GM12878 (cell line): ENCODE data around the gene IBTK. TPM values are rescaled to one million over a fixed set of nuclear protein-coding genes. Genes with fewer than 3 reads are reported as not detected.
A peak's percentile ranks its signal among the peaks of the same experiment; 100 is the strongest.

Experiments used
- ATAC-seq: fragments of 200-7000 bp; cut with Tn5 transposase; 3 replicates; pipeline ENCODE4 v1.9.1; 2020; ENCODE audit warnings: mild to moderate bottlenecking, moderate library complexity
- BruUV-seq: library from RNA; stranded (reverse); fragments of 400-500 nt; replicated peaks from 2 replicates; lab custom pipeline; 2021; lab: Mats Ljungman, UMichigan
- CTCF ChIA-PET: fragments of 300-600 bp; sonication (Branson Sonifier 250); formaldehyde crosslinking; extraction: SDS; loops from one replicate; lab custom pipeline; 2021; ENCODE audit warnings: inconsistent platforms; lab: Yijun Ruan, JAX
- POLR2A ChIA-PET: fragments of 350-600 bp; formaldehyde crosslinking; extraction: SDS; loops from one replicate; lab custom pipeline; 2021; ENCODE audit warnings: inconsistent platforms; lab: Charles Lee
- RAD21 ChIA-PET: fragments of 300-600 bp; sonication (Branson Sonifier 250); formaldehyde crosslinking; loops from one replicate; lab custom pipeline; 2023; ENCODE audit warnings: antibody characterized with exemption; ENCODE audit not compliant: unreplicated experiment; lab: Charles Lee
- SMC1A ChIA-PET: fragments of 300-600 bp; sonication (Branson Sonifier 250); formaldehyde crosslinking; loops from one replicate; lab custom pipeline; 2023; ENCODE audit not compliant: unreplicated experiment, uncharacterized antibody; lab: Charles Lee
- DNase-seq: peaks from one replicate; pipeline ENCODE4 v3.0.0-alpha.2; 2011; ENCODE audit warnings: low read depth, low spot score
- FAIRE-seq: peaks from 3 replicates; lab custom pipeline; 2011; peaks lifted over from hg19 to GRCh38; lab: Jason Lieb, UNC
- H2AFZ ChIP-seq: 2 replicates; pipeline ENCODE4 v1.6.0; 2011; ENCODE audit warnings: low read depth, low read length, control low read depth; ENCODE audit not compliant: control insufficient read depth
- H3K27ac ChIP-seq: 2 replicates; pipeline ENCODE4 v1.5.1; 2011; ENCODE audit warnings: control low read depth; ENCODE audit not compliant: control insufficient read depth, insufficient read depth
- H3K27me3 ChIP-seq, 2 experiments: replicated peaks in 1 of 2; 2 replicates each; pipeline versions ENCODE4 v1.6.0 to v1.6.1; 2011; ENCODE audit warnings: low read length in 1 of 2; ENCODE audit not compliant: control insufficient read depth in 2 of 2, insufficient read depth in 2 of 2
- H3K36me3 ChIP-seq, 2 experiments: 2 replicates each; pipeline ENCODE4 v1.5.1; 2011; ENCODE audit warnings: low read length in 1 of 2; ENCODE audit not compliant: control insufficient read depth in 2 of 2, insufficient read depth in 2 of 2
- H3K4me1 ChIP-seq: 2 replicates; pipeline ENCODE4 v1.6.1; 2011; ENCODE audit warnings: mild to moderate bottlenecking, low read length, moderate library complexity, mixed read lengths; ENCODE audit not compliant: control insufficient read depth, insufficient read depth
- H3K4me2 ChIP-seq: 2 replicates; pipeline ENCODE4 v1.6.0; 2011; ENCODE audit warnings: control low read depth; ENCODE audit not compliant: control insufficient read depth, insufficient read depth
- H3K4me3 ChIP-seq: fragments of 200-600 bp; sonication (generic); 2 replicates; pipeline ENCODE4 v1.5.1; 2016
- H3K79me2 ChIP-seq: 2 replicates; pipeline ENCODE4 v1.6.0; 2011; ENCODE audit warnings: low read length; ENCODE audit not compliant: control insufficient read depth, insufficient read depth
- H3K9ac ChIP-seq: 2 replicates; pipeline ENCODE4 v1.8.0; 2011; ENCODE audit warnings: low read length, control low read depth, mixed read lengths; ENCODE audit not compliant: control insufficient read depth, insufficient read depth
- H3K9me3 ChIP-seq: replicated peaks from 3 replicates; pipeline ENCODE4 v1.5.1; 2011; ENCODE audit warnings: mild to moderate bottlenecking, low read length; ENCODE audit not compliant: control insufficient read depth, insufficient read depth
- H4K20me1 ChIP-seq: 2 replicates; pipeline ENCODE4 v1.6.0; 2011; ENCODE audit not compliant: control insufficient read depth, insufficient read depth
- BHLHE40 ChIP-seq, 2 experiments: fragments of 450-650 bp in 1 of 2; IDR thresholded peaks; 2 replicates each; pipeline ENCODE4 v1.6.1; 2011 to 2017; ENCODE audit warnings: low read depth in 2 of 2, borderline replicate concordance in 1 of 2, improper control_type of control experiment in 1 of 2, low read length in 1 of 2, mild to moderate bottlenecking in 1 of 2
- IKZF1 ChIP-seq: fragments of 450-650 bp; conservative IDR thresholded peaks from 2 replicates; pipeline ENCODE4 v1.6.1; 2017; ENCODE audit warnings: antibody characterized with exemption, mild to moderate bottlenecking
- IKZF2 ChIP-seq, 2 experiments: fragments of 450-650 bp; IDR thresholded peaks; 2 replicates each; pipeline ENCODE4 v1.6.1; 2017; ENCODE audit warnings: mild to moderate bottlenecking in 2 of 2, moderate library complexity in 2 of 2
- MEF2B ChIP-seq: fragments of 450-650 bp; IDR thresholded peaks from 2 replicates; pipeline ENCODE4 v1.6.1; 2018; ENCODE audit warnings: mild to moderate bottlenecking, moderate library complexity; ENCODE audit not compliant: partially characterized antibody, poor library complexity, severe bottlenecking
- MTA2 ChIP-seq: fragments of 450-650 bp; IDR thresholded peaks from 2 replicates; pipeline ENCODE4 v1.6.1; 2016; ENCODE audit warnings: low read depth, mild to moderate bottlenecking, moderate library complexity
- NR2C1 ChIP-seq: fragments of 450-650 bp; IDR thresholded peaks from 2 replicates; pipeline ENCODE4 v1.6.1; 2017; ENCODE audit warnings: antibody characterized with exemption, mild to moderate bottlenecking, moderate library complexity
- POU2F2 ChIP-seq: IDR thresholded peaks from 3 replicates; pipeline ENCODE4 v1.6.1; 2011; ENCODE audit warnings: low read depth, mild to moderate bottlenecking, low read length, borderline replicate concordance
- RAD51 ChIP-seq: fragments of 450-650 bp; IDR thresholded peaks from 2 replicates; pipeline ENCODE4 v1.6.1; 2016; ENCODE audit warnings: moderate library complexity, mild to moderate bottlenecking, inconsistent platforms
- RELB ChIP-seq: fragments of 450-650 bp; IDR thresholded peaks from 2 replicates; pipeline ENCODE4 v1.6.1; 2017; ENCODE audit warnings: low read depth, mild to moderate bottlenecking, moderate library complexity
- SMARCA5 ChIP-seq: fragments of 450-650 bp; IDR thresholded peaks from 2 replicates; pipeline ENCODE4 v1.6.1; 2017; ENCODE audit warnings: mild to moderate bottlenecking
- SP1 ChIP-seq: IDR thresholded peaks from one replicate; pipeline ENCODE4 v1.6.1; 2011; ENCODE audit warnings: low read depth, low read length
- ZSCAN29 ChIP-seq: fragments of 450-650 bp; IDR thresholded peaks from 2 replicates; pipeline ENCODE4 v1.6.1; 2017; ENCODE audit warnings: mild to moderate bottlenecking, moderate library complexity
- WGBS: methylation state at CpG from one replicate; pipeline ENCODE4 v1.1.6; 2016; ENCODE audit warnings: low lambda C conversion rate; ENCODE audit not compliant: insufficient replicate concordance, insufficient coverage; ENCODE audit errors: missing lambda C conversion rate; 5-methylcytosine and 5-hydroxymethylcytosine counted together
- in situ Hi-C: fragments of 300-500 bp; cut with MboI; formaldehyde crosslinking; loops from 9 replicates; pipeline ENCODE4 v1.14.3; 2018; ENCODE audit warnings: mixed read lengths
- intact Hi-C: fragments of 100-400 bp; cut with micrococcal nuclease; formaldehyde crosslinking; loops from one replicate; pipeline ENCODE4 v1.14.2; 2022; ENCODE audit not compliant: unreplicated experiment
- polyA plus RNA-seq, 11 experiments: library from polyadenylated mRNA; depleted of rRNA in 4 of 11; unstranded in 6 of 11; stranded (reverse) in 5 of 11; fragments of >200 nt; fragmentation: Nextera tagmentation in 4 of 11; fragmentation: Illumina TruSeq in 1 of 11; extraction: Ambion mirVana in 4 of 11; extraction: Trizol in 1 of 11; gene quantifications; 1 replicate in 1 of 11; 2 replicates in 10 of 11; pipeline versions ENCODE4 v1.2.1 to v1.2.3, GENCODE V29; 2011 to 2016; ENCODE audit warnings: inconsistent platforms in 2 of 11, missing spikeins in 2 of 11, low read depth in 1 of 11
- total RNA-seq, 4 experiments: library from RNA; depleted of rRNA in 3 of 4; stranded (reverse); fragments of >200 nt in 3 of 4; fragmentation: Illumina TruSeq in 1 of 4; extraction: Trizol in 1 of 4; gene quantifications; 2 replicates each; pipeline versions ENCODE4 v1.2.1 to v1.2.3, GENCODE V29; 2013 to 2021

Gene IBTK
- total and polyA plus RNA-seq, 10 of the 15 experiments (the other 5 are each of a cell fraction or from before 2014, with no cell fraction given): 12.0 to 32.1 (median 20.9) TPM

GRCh38 chr6:82144852-82145340, 102.6 kb downstream of the IBTK start:
- H3K27me3 ChIP-seq: no peaks in the 10 kb centered on the region
- SMC1A ChIA-PET: interaction anchor here (0.7 to 3.3 kb wide), 7 partner anchors 12 to 742 kb away, joined by 3 to 12 read pairs (median 4); no protein-coding TSS in a partner anchor
- ATAC-seq: no peak; the same call in 1 of the 3 replicates
- BruUV-seq: no TSS peak
- H3K27ac ChIP-seq: no peak overlapping the region
- in situ Hi-C loops (no loop called here), intact Hi-C loops (no loop called here)
- no peaks in the 10 kb centered on the region for H4K20me1 ChIP-seq
- no peak overlapping the region for H3K9ac ChIP-seq
- POLR2A ChIA-PET: no interaction called here
- no peak for DNase-seq
- CTCF ChIA-PET: interaction anchor here (0.9 to 1.4 kb wide), 3 partner anchors 28 to 104 kb away, joined by 3 to 4 read pairs (median 3); no protein-coding TSS in a partner anchor
- no peaks in the 10 kb centered on the region for H3K36me3 ChIP-seq
- 82% methylated on average over 5 of the region's 5 CpGs for WGBS
- H3K79me2 ChIP-seq: no peaks in the 10 kb centered on the region
- H3K4me2 ChIP-seq: no peak overlapping the region
- no peak overlapping the region for H2AFZ ChIP-seq
- no peaks in the 10 kb centered on the region for H3K9me3 ChIP-seq
- no peak overlapping the region for H3K4me3 ChIP-seq
- RAD21 ChIA-PET: interaction anchor here (1.1 kb wide), 1 partner anchor 22 kb away, joined by 3 read pairs; no protein-coding TSS in a partner anchor
- FAIRE-seq: no peak
- peaks cover 4% of the 10 kb centered on the region for H3K4me1 ChIP-seq
- TF ChIP-seq SP1: no peak
- TF ChIP-seq, all 136 proteins: peak for 0

GRCh38 chr6:82144007-82144851, 103.3 kb downstream of the IBTK start:
- RAD21 ChIA-PET: interaction anchor here (0.7 to 1.9 kb wide), 4 partner anchors 23 to 391 kb away, joined by 3 to 6 read pairs (median 4); no protein-coding TSS in a partner anchor
- intact Hi-C loops: no loop called here

More at GRCh38 chr6:82144007-82144851, 103.3 kb downstream of the IBTK start:
- SMC1A ChIA-PET: interaction anchor here (0.7 to 3.3 kb wide), 11 partner anchors 11 to 743 kb away, joined by 3 to 12 read pairs (median 3); no protein-coding TSS in a partner anchor
- H3K79me2 ChIP-seq: no peaks in the 10 kb centered on the region
- no peaks in the 10 kb centered on the region for H3K9me3 ChIP-seq
- peak overlapping the region; percentile 11 for H2AFZ ChIP-seq
- H4K20me1 ChIP-seq: no peaks in the 10 kb centered on the region
- H3K4me1 ChIP-seq: peaks cover 4% of the 10 kb centered on the region
- CTCF ChIA-PET: interaction anchor here (0.9 to 1.4 kb wide), 5 partner anchors 18 to 104 kb away, joined by 3 to 4 read pairs (median 3); no protein-coding TSS in a partner anchor
- ATAC-seq (peak; percentile 89), DNase-seq (peak; percentile 26), FAIRE-seq (peak; percentile 71)
- TF ChIP-seq SMARCA5 (no peak), NR2C1 (no peak), RELB (0 out of 2 replicates have a peak, but pooled peaks have one; percentile 16), MTA2 (peak; percentile 28; the same call in 1 of the 2 replicates), IKZF1 (peak; percentile 59), MEF2B (peak; percentile 16), BHLHE40 (IDR thresholded peaks at IDR 0.05; ENCODE audit: borderline replicate concordance in 1 of 2, low read depth in 2 of 2, low read length in 1 of 2) (peak; percentile 53 to 78; a peak in 3 of 4 replicates), IKZF2 (IDR thresholded peaks at IDR 0.05) (peak; percentile 41 to 52; a peak in 2 of 4 replicates), RAD51 (0 out of 2 replicates have a peak, but pooled peaks have one; percentile 16), ZSCAN29 (no peak), POU2F2 (peak; percentile 56; the same call in 1 of the 3 replicates)
- peak overlapping the region; percentile 47; the same call in 1 of the 2 replicates for H3K4me2 ChIP-seq
- H3K9ac ChIP-seq: no peak overlapping the region
- H3K36me3 ChIP-seq: no peaks in the 10 kb centered on the region
- H3K4me3 ChIP-seq: no peak overlapping the region
- POLR2A ChIA-PET: interaction anchor here (0.6 kb wide), 1 partner anchor 17 kb away, joined by 3 read pairs; no protein-coding TSS in a partner anchor
- 40% methylated on average over 8 of the region's 8 CpGs for WGBS
- no peak overlapping the region for H3K27ac ChIP-seq
- no peaks in the 10 kb centered on the region for H3K27me3 ChIP-seq
- in situ Hi-C loops: no loop called here
- BruUV-seq: no TSS peak
